Right renal pelvis (tissue), 4 donors: ENCODE results near the gene NBDY. TPM values are rescaled to one million over a fixed set of nuclear protein-coding genes. Genes with fewer than 3 reads are reported as not detected.

Source experiments
- polyA plus RNA-seq, 4 donors: library from polyadenylated mRNA; unstranded; fragments of 120-200 nt; gene quantifications; one replicate each; pipeline ENCODE4 v1.2.1, GENCODE V29; 2013; ENCODE audit not compliant: insufficient read length in 4 of 4

The NBDY gene
- polyA plus RNA-seq, 4 donors: 99.9 to 126 (median 110) TPM

Other genes with a start within 250 kb of the NBDY start
- 10 to 100 TPM; 44.2 to 51.1 (median 49.4) TPM for gene UBQLN2, start 165.6 kb upstream of the NBDY start, polyA plus RNA-seq